HuH-7.5 (cell line): ENCODE results near the gene LRRK1.
A peak's percentile ranks its signal among the peaks of the same experiment; 100 is the strongest.

ENCODE experiments used
- DNase-seq: peaks from one replicate; pipeline ENCODE4 v3.0.0; 2011; ENCODE audit warnings: low spot score

Gene LRRK1

GRCh38 chr15:101043011-101043410 is 123.9 kb downstream of the LRRK1 start:
- no peak for DNase-seq

GRCh38 chr15:101043911-101044624 is 124.9 kb downstream of the LRRK1 start:
- no peak for DNase-seq

- DNase-seq, result no peak
These were observed 125.6 kb downstream of the LRRK1 start for GRCh38 chr15:101044625-101045235.

GRCh38 chr15:101045236-101045646 is 126.1 kb downstream of the LRRK1 start:
- DNase-seq, result no peak

- no peak for DNase-seq
These were observed 126.9 kb downstream of the LRRK1 start for GRCh38 chr15:101045835-101046691.

- no peak for DNase-seq
These were observed 127.7 kb downstream of the LRRK1 start for GRCh38 chr15:101046826-101047225.

- no peak for DNase-seq
These were observed 128.2 kb downstream of the LRRK1 start for GRCh38 chr15:101047301-101047781.

- no peak for DNase-seq
These were observed 129.0 kb downstream of the LRRK1 start for GRCh38 chr15:101048176-101048575.

- DNase-seq, result no peak
These were observed 129.4 kb downstream of the LRRK1 start for GRCh38 chr15:101048581-101049030.

- DNase-seq, result no peak
These were observed 130.1 kb downstream of the LRRK1 start for GRCh38 chr15:101049282-101049681.

- DNase-seq, result peak; percentile 10
These were observed 130.9 kb downstream of the LRRK1 start for GRCh38 chr15:101049856-101050622.

GRCh38 chr15:101050623-101051290 is 131.6 kb downstream of the LRRK1 start:
- DNase-seq, result peak; percentile 10

GRCh38 chr15:101051291-101052030 is 132.3 kb downstream of the LRRK1 start:
- DNase-seq, result peak; percentile 4

GRCh38 chr15:101052031-101052620 is 133.0 kb downstream of the LRRK1 start:
- peak; percentile 6 for DNase-seq

- DNase-seq, result peak; percentile 19
These were observed 133.5 kb downstream of the LRRK1 start for GRCh38 chr15:101052681-101053121.

GRCh38 chr15:101053261-101053660 is 134.1 kb downstream of the LRRK1 start:
- peak; percentile 10 for DNase-seq

- peak; percentile 4 for DNase-seq
These were observed 135.0 kb downstream of the LRRK1 start for GRCh38 chr15:101054116-101054515.

- DNase-seq, result peak; percentile 9
These were observed 135.8 kb downstream of the LRRK1 start for GRCh38 chr15:101054991-101055390.

GRCh38 chr15:101055411-101055810 is 136.3 kb downstream of the LRRK1 start:
- no peak for DNase-seq
